H9 (cell line): ENCODE results near the gene GTF3C1. TPM values are rescaled to one million over a fixed set of nuclear protein-coding genes. Genes with fewer than 3 reads are reported as not detected.
A peak's percentile ranks its signal among the peaks of the same experiment; 100 is the strongest.

Source experiments
- DNase-seq: peaks from one replicate; pipeline ENCODE4 v3.0.0-alpha.2; 2017
- H2AFZ ChIP-seq: one replicate; pipeline ENCODE4 v1.6.1; 2013; ENCODE audit warnings: mild to moderate bottlenecking, low read length, control low read depth, moderate library complexity
- H2AK5ac ChIP-seq: 2 replicates; pipeline ENCODE4 v1.6.1; 2013; ENCODE audit warnings: low read length, control low read depth, mixed read lengths; ENCODE audit not compliant: insufficient read length
- H2BK120ac ChIP-seq: one replicate; pipeline ENCODE4 v1.6.1; 2013; ENCODE audit warnings: low read depth, mild to moderate bottlenecking, low read length, control low read depth, inconsistent platforms; ENCODE audit not compliant: poor library complexity, severe bottlenecking
- H2BK12ac ChIP-seq: 2 replicates; pipeline ENCODE4 v1.6.1; 2013; ENCODE audit warnings: low read length, control low read depth, mixed read lengths, low read depth; ENCODE audit not compliant: insufficient read length
- H2BK15ac ChIP-seq: 2 replicates; pipeline ENCODE4 v1.6.1; 2013; ENCODE audit warnings: low read depth, low read length, control low read depth
- H2BK20ac ChIP-seq: one replicate; pipeline ENCODE4 v1.6.1; 2013; ENCODE audit warnings: low read depth, mild to moderate bottlenecking, low read length, control low read depth, inconsistent platforms; ENCODE audit not compliant: poor library complexity, severe bottlenecking
- H2BK5ac ChIP-seq: 2 replicates; pipeline ENCODE4 v1.6.1; 2013; ENCODE audit warnings: low read length, control low read depth, mixed read lengths; ENCODE audit not compliant: insufficient read length
- H3K14ac ChIP-seq: 2 replicates; pipeline ENCODE4 v1.6.1; 2013; ENCODE audit warnings: low read length, control low read depth; ENCODE audit not compliant: insufficient read depth
- H3K18ac ChIP-seq: 2 replicates; pipeline ENCODE4 v1.6.1; 2013; ENCODE audit warnings: low read depth, mild to moderate bottlenecking, mixed read lengths, low read length, control low read depth; ENCODE audit not compliant: insufficient read length
- H3K23ac ChIP-seq: 2 replicates; pipeline ENCODE4 v1.6.1; 2013; ENCODE audit warnings: low read length, control low read depth, mixed read lengths, low read depth; ENCODE audit not compliant: insufficient read length
- H3K23me2 ChIP-seq: 2 replicates; pipeline ENCODE4 v1.6.1; 2013; ENCODE audit warnings: low read depth, mild to moderate bottlenecking, mixed read lengths, low read length, control low read depth; ENCODE audit not compliant: insufficient read length, poor library complexity, severe bottlenecking
- H3K27ac ChIP-seq: 2 replicates; pipeline ENCODE4 v1.5.1; 2013; ENCODE audit warnings: low read length, control low read depth, mixed read lengths, low read depth; ENCODE audit not compliant: insufficient read length
- H3K27me3 ChIP-seq: 2 replicates; pipeline ENCODE4 v1.6.1; 2013; ENCODE audit warnings: low read length, control low read depth, inconsistent platforms; ENCODE audit not compliant: insufficient read depth
- H3K4ac ChIP-seq: 2 replicates; pipeline ENCODE4 v1.6.1; 2013; ENCODE audit warnings: low read depth, mild to moderate bottlenecking, control low read depth, inconsistent platforms, low read length, moderate library complexity
- H3K4me1 ChIP-seq: 2 replicates; pipeline ENCODE4 v1.6.1; 2013; ENCODE audit warnings: low read length, control low read depth, inconsistent platforms; ENCODE audit not compliant: insufficient read depth
- H3K4me2 ChIP-seq: 2 replicates; pipeline ENCODE4 v1.6.1; 2013; ENCODE audit warnings: low read length, control low read depth, mixed read lengths; ENCODE audit not compliant: insufficient read length, insufficient read depth
- H3K56ac ChIP-seq: 2 replicates; pipeline ENCODE4 v1.6.1; 2013; ENCODE audit warnings: low read depth, mild to moderate bottlenecking, mixed read lengths, low read length, control low read depth; ENCODE audit not compliant: insufficient read length
- H3K79me1 ChIP-seq: 2 replicates; pipeline ENCODE4 v1.6.1; 2013; ENCODE audit warnings: low read depth, mild to moderate bottlenecking, moderate library complexity, low read length, control low read depth, inconsistent platforms; ENCODE audit not compliant: insufficient read depth, poor library complexity, severe bottlenecking
- H3K79me2 ChIP-seq: 2 replicates; pipeline ENCODE4 v1.6.1; 2013; ENCODE audit warnings: low read length, control low read depth, inconsistent platforms; ENCODE audit not compliant: insufficient read depth
- H3K9ac ChIP-seq: 2 replicates; pipeline ENCODE4 v1.6.1; 2013; ENCODE audit warnings: low read length, control low read depth, mixed read lengths; ENCODE audit not compliant: insufficient read length; ENCODE audit errors: extremely low read depth
- H3K9me3 ChIP-seq: one replicate; pipeline ENCODE4 v1.6.1; 2013; ENCODE audit warnings: low read depth, low read length, inconsistent platforms; ENCODE audit not compliant: control insufficient read depth
- H3T11ph ChIP-seq: one replicate; pipeline ENCODE4 v1.6.1; 2013; ENCODE audit warnings: mild to moderate bottlenecking, low read length, control low read depth, inconsistent platforms
- H4K20me1 ChIP-seq: one replicate; pipeline ENCODE4 v1.6.1; 2013; ENCODE audit not compliant: control insufficient read depth, insufficient read length, insufficient read depth
- H4K5ac ChIP-seq: 2 replicates; pipeline ENCODE4 v1.6.1; 2013; ENCODE audit warnings: low read depth, mild to moderate bottlenecking, mixed read lengths, low read length, control low read depth; ENCODE audit not compliant: insufficient read length
- H4K8ac ChIP-seq: replicated peaks from 2 replicates; pipeline ENCODE4 v1.6.1; 2013; ENCODE audit warnings: low read length, control low read depth, mixed read lengths, low read depth; ENCODE audit not compliant: insufficient read length
- H4K91ac ChIP-seq: 2 replicates; pipeline ENCODE4 v1.6.1; 2013; ENCODE audit warnings: low read depth, mild to moderate bottlenecking, moderate library complexity, mixed read lengths, low read length, control low read depth; ENCODE audit not compliant: insufficient read length
- H3K27ac Mint-ChIP-seq, 3 experiments: 2 replicates in 2 of 3; 3 replicates in 1 of 3; pipeline ENCODE4 v1.8.0; 2020 to 2021; ENCODE audit warnings: mixed read lengths in 3 of 3, mild to moderate bottlenecking in 1 of 3, moderate library complexity in 1 of 3
- H3K27me3 Mint-ChIP-seq: 2 replicates; pipeline ENCODE4 v1.8.0; 2021; ENCODE audit warnings: low read depth, mild to moderate bottlenecking, moderate library complexity, mixed read lengths
- H3K36me3 Mint-ChIP-seq, 3 experiments: 2 replicates in 2 of 3; 3 replicates in 1 of 3; pipeline ENCODE4 v1.8.0; 2020 to 2021; ENCODE audit warnings: low read depth in 3 of 3, mixed read lengths in 3 of 3; ENCODE audit not compliant: insufficient read depth in 1 of 3
- H3K4me1 Mint-ChIP-seq, 2 experiments: 2 replicates each; pipeline ENCODE4 v1.8.0; 2020; ENCODE audit warnings: mixed read lengths in 2 of 2
- H3K4me3 Mint-ChIP-seq, 2 experiments: 2 replicates in 1 of 2; 3 replicates in 1 of 2; pipeline ENCODE4 v1.8.0; 2020 to 2021; ENCODE audit warnings: mild to moderate bottlenecking in 2 of 2, mixed read lengths in 2 of 2, moderate library complexity in 1 of 2
- H3K9me3 Mint-ChIP-seq, 2 experiments: 2 replicates in 1 of 2; 3 replicates in 1 of 2; pipeline ENCODE4 v1.8.0; 2020; ENCODE audit warnings: mild to moderate bottlenecking in 2 of 2, mixed read lengths in 2 of 2, moderate library complexity in 1 of 2
- WGBS: extraction: QIAGEN DNeasy Blood & Tissue Kit; methylation state at CpG from one replicate; pipeline ENCODE4 v1.1.7; 2013; ENCODE audit warnings: missing lambda C conversion rate, low lambda C conversion rate, mixed read lengths; ENCODE audit not compliant: insufficient read length; ENCODE audit errors: extremely low coverage; 5-methylcytosine and 5-hydroxymethylcytosine counted together
- total RNA-seq: library from RNA; stranded (reverse); gene quantifications from 2 replicates; pipeline ENCODE4 v1.2.1, GENCODE V29; 2021
- TF ChIP-seq, protein P1 (sequence below): fragments of 200-600 bp; sonication (generic); conservative IDR thresholded peaks from 3 replicates; pipeline ENCODE4 v1.8.0; 2021; ENCODE audit warnings: antibody characterized with exemption, mild to moderate bottlenecking

GTF3C1 gene
- total RNA-seq, 1 experiment from 2014 or later = 113 TPM

- H2BK12ac ChIP-seq = no peak overlapping the region
- peaks cover 11 to 25% of the 10 kb centered on the region in 2 experiments for H3K4me1 Mint-ChIP-seq
- no peak overlapping the region for H4K8ac ChIP-seq
- no CpG with 5 or more reads among the region's 1 CpG for WGBS
- H4K20me1 ChIP-seq = no peaks in the 10 kb centered on the region
- H3K18ac ChIP-seq = no peak overlapping the region
- H3K56ac ChIP-seq = no peak overlapping the region
- no peaks in the 10 kb centered on the region for H3K9me3 ChIP-seq
- H3K9ac ChIP-seq = no peak overlapping the region
- H3K36me3 Mint-ChIP-seq = peaks cover 6 to 15% (median 14%) of the 10 kb centered on the region in 3 experiments; a peak in 6 of 7 replicates
- no peak overlapping the region for H3T11ph ChIP-seq
- DNase-seq = no peak
- H2BK5ac ChIP-seq = no peak overlapping the region
- no peaks in the 10 kb centered on the region for H3K4me1 ChIP-seq
- H3K27me3 ChIP-seq = no peaks in the 10 kb centered on the region
- TF ChIP-seq, protein P1, sequence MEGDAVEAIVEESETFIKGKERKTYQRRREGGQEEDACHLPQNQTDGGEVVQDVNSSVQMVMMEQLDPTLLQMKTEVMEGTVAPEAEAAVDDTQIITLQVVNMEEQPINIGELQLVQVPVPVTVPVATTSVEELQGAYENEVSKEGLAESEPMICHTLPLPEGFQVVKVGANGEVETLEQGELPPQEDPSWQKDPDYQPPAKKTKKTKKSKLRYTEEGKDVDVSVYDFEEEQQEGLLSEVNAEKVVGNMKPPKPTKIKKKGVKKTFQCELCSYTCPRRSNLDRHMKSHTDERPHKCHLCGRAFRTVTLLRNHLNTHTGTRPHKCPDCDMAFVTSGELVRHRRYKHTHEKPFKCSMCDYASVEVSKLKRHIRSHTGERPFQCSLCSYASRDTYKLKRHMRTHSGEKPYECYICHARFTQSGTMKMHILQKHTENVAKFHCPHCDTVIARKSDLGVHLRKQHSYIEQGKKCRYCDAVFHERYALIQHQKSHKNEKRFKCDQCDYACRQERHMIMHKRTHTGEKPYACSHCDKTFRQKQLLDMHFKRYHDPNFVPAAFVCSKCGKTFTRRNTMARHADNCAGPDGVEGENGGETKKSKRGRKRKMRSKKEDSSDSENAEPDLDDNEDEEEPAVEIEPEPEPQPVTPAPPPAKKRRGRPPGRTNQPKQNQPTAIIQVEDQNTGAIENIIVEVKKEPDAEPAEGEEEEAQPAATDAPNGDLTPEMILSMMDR = no peak
- no peaks in the 10 kb centered on the region; the same call in 1 of the 2 replicates for H3K27me3 Mint-ChIP-seq
- no peak overlapping the region for H2BK15ac ChIP-seq
- peaks cover 3% of the 10 kb centered on the region for H3K23me2 ChIP-seq
- no peak overlapping the region for H2AFZ ChIP-seq
- peak overlapping the region in 1 of 3 experiments; percentile 57; a peak in 1 of 7 replicates for H3K27ac Mint-ChIP-seq
- H3K4me2 ChIP-seq = peak overlapping the region; percentile 68
- H4K5ac ChIP-seq = no peak overlapping the region
- peaks cover 13% of the 10 kb centered on the region for H3K79me1 ChIP-seq
- H2AK5ac ChIP-seq = no peak overlapping the region
- no peak overlapping the region for H2BK120ac ChIP-seq
- H3K4me3 Mint-ChIP-seq = peak overlapping the region; percentile 99 to 100
- no peak overlapping the region for H3K23ac ChIP-seq
- H3K14ac ChIP-seq = no peak overlapping the region
- no peak overlapping the region for H2BK20ac ChIP-seq
- no peaks in the 10 kb centered on the region for H3K9me3 Mint-ChIP-seq
- no peak overlapping the region for H3K27ac ChIP-seq
- no peak overlapping the region for H3K4ac ChIP-seq
- H3K79me2 ChIP-seq = peaks cover 13% of the 10 kb centered on the region; the same call in 1 of the 2 replicates
- no peak overlapping the region for H4K91ac ChIP-seq
Observed at GRCh38 chr16:27551036-27551435, 1.3 kb upstream of the GTF3C1 start.
